Astrocyte (in vitro differentiated cells and primary cell): ENCODE measurements around the gene TEX22. TPM values are rescaled to one million over a fixed set of nuclear protein-coding genes. Genes with fewer than 3 reads are reported as not detected.

Experiments
- DNase-seq: peaks from one replicate; pipeline ENCODE4 v3.0.0-alpha.2; 2010; ENCODE audit warnings: low read depth
- FAIRE-seq: peaks from 2 replicates; lab custom pipeline; 2011; peaks lifted over from hg19 to GRCh38; lab: Jason Lieb, UNC
- H2AFZ ChIP-seq: 2 replicates; pipeline ENCODE4 v1.6.0; 2012; ENCODE audit warnings: low read depth, low read length, inconsistent platforms
- H3K27ac ChIP-seq: 2 replicates; pipeline ENCODE4 v1.5.1; 2011; ENCODE audit warnings: low read depth, low read length, inconsistent platforms
- H3K27me3 ChIP-seq: 2 replicates; pipeline ENCODE4 v1.6.0; 2011; ENCODE audit warnings: low read length, inconsistent platforms; ENCODE audit not compliant: insufficient read depth
- H3K36me3 ChIP-seq: 2 replicates; pipeline ENCODE4 v1.5.1; 2011; ENCODE audit warnings: low read length, inconsistent platforms; ENCODE audit not compliant: insufficient read depth
- H3K4me1 ChIP-seq: 2 replicates; pipeline ENCODE4 v1.5.1; 2011; ENCODE audit warnings: low read length, inconsistent platforms; ENCODE audit not compliant: insufficient read depth
- H3K4me2 ChIP-seq: 2 replicates; pipeline ENCODE4 v1.6.0; 2012; ENCODE audit warnings: low read length, inconsistent platforms
- H3K4me3 ChIP-seq: 2 replicates; pipeline ENCODE4 v1.5.1; 2011; ENCODE audit warnings: low read depth, mild to moderate bottlenecking, low read length, inconsistent platforms; ENCODE audit not compliant: insufficient read depth
- H3K79me2 ChIP-seq: 2 replicates; pipeline ENCODE4 v1.6.0; 2012; ENCODE audit warnings: mild to moderate bottlenecking, low read length, inconsistent platforms; ENCODE audit not compliant: insufficient read depth
- H3K9ac ChIP-seq: 2 replicates; pipeline ENCODE4 v1.6.0; 2012; ENCODE audit warnings: mild to moderate bottlenecking, low read length, inconsistent platforms
- H3K9me3 ChIP-seq: 2 replicates; pipeline ENCODE4 v1.5.1; 2012; ENCODE audit warnings: low read depth, mild to moderate bottlenecking, low read length, inconsistent platforms; ENCODE audit not compliant: insufficient read depth
- H4K20me1 ChIP-seq: 2 replicates; pipeline ENCODE4 v1.6.0; 2012; ENCODE audit warnings: low read length, inconsistent platforms; ENCODE audit not compliant: insufficient read depth
- H3K27ac Mint-ChIP-seq: one replicate; pipeline ENCODE4 v1.8.0; 2021; ENCODE audit warnings: mild to moderate bottlenecking, mixed read lengths; ENCODE audit not compliant: unreplicated experiment
- H3K27me3 Mint-ChIP-seq: one replicate; pipeline ENCODE4 v1.8.0; 2021; ENCODE audit warnings: low read depth, mixed read lengths; ENCODE audit not compliant: unreplicated experiment
- H3K36me3 Mint-ChIP-seq: one replicate; pipeline ENCODE4 v1.8.0; 2021; ENCODE audit warnings: low read depth, mixed read lengths; ENCODE audit not compliant: unreplicated experiment
- H3K4me1 Mint-ChIP-seq: one replicate; pipeline ENCODE4 v1.8.0; 2021; ENCODE audit warnings: low read depth, mixed read lengths; ENCODE audit not compliant: unreplicated experiment
- H3K4me3 Mint-ChIP-seq: one replicate; pipeline ENCODE4 v1.8.0; 2021; ENCODE audit warnings: mild to moderate bottlenecking, moderate library complexity, mixed read lengths; ENCODE audit not compliant: unreplicated experiment
- H3K9me3 Mint-ChIP-seq: one replicate; pipeline ENCODE4 v1.8.0; 2021; ENCODE audit warnings: mild to moderate bottlenecking, mixed read lengths; ENCODE audit not compliant: unreplicated experiment
- CTCF ChIP-seq: IDR thresholded peaks from 2 replicates; pipeline ENCODE4 v1.5.1; 2011; ENCODE audit warnings: low read depth, mild to moderate bottlenecking, inconsistent platforms, low read length, moderate library complexity; ENCODE audit not compliant: insufficient read depth
- EZH2 ChIP-seq: IDR thresholded peaks from 2 replicates; pipeline ENCODE4 v1.6.1; 2012; ENCODE audit warnings: mild to moderate bottlenecking, low read length, inconsistent platforms; ENCODE audit not compliant: insufficient read depth
- total RNA-seq: library from RNA; stranded (reverse); gene quantifications from 2 replicates; pipeline ENCODE4 v1.2.1, GENCODE V29; 2021

TEX22 gene
- total RNA-seq, 1 donor from 2014 or later = 1.2 TPM

GRCh38 chr14:105455086-105455640 lies 56.8 kb downstream of the TEX22 start:
- Histone ChIP-seq H2AFZ (no peak overlapping the region), H3K36me3 (peaks cover 2% of the 10 kb centered on the region), H3K9ac (no peak overlapping the region), H3K79me2 (no peaks in the 10 kb centered on the region), H4K20me1 (peaks cover 17% of the 10 kb centered on the region), H3K4me2 (no peak overlapping the region), H3K27me3 (no peaks in the 10 kb centered on the region), H3K9me3 (no peaks in the 10 kb centered on the region), H3K4me1 (no peaks in the 10 kb centered on the region), H3K27ac (no peak overlapping the region), H3K4me3 (no peak overlapping the region)
- no peak overlapping the region for H3K27ac Mint-ChIP-seq
- H3K4me1 Mint-ChIP-seq = no peaks in the 10 kb centered on the region
- no peak overlapping the region for H3K4me3 Mint-ChIP-seq
- FAIRE-seq (no peak), DNase-seq (no peak)
- no peaks in the 10 kb centered on the region for H3K36me3 Mint-ChIP-seq
- no peak for TF ChIP-seq CTCF
- no peaks in the 10 kb centered on the region for H3K27me3 Mint-ChIP-seq
- H3K9me3 Mint-ChIP-seq = no peaks in the 10 kb centered on the region

- Histone ChIP-seq H3K4me1 (no peaks in the 10 kb centered on the region), H3K4me2 (no peak overlapping the region), H3K9me3 (no peaks in the 10 kb centered on the region), H3K79me2 (no peaks in the 10 kb centered on the region), H3K27me3 (no peaks in the 10 kb centered on the region), H3K9ac (no peak overlapping the region), H4K20me1 (peaks cover 15% of the 10 kb centered on the region), H2AFZ (no peak overlapping the region), H3K4me3 (no peak overlapping the region), H3K36me3 (peaks cover 2% of the 10 kb centered on the region), H3K27ac (no peak overlapping the region)
- Mint-ChIP-seq H3K4me3 (no peak overlapping the region), H3K27me3 (no peaks in the 10 kb centered on the region), H3K9me3 (no peaks in the 10 kb centered on the region), H3K27ac (no peak overlapping the region), H3K4me1 (no peaks in the 10 kb centered on the region), H3K36me3 (peaks cover 1% of the 10 kb centered on the region)
- FAIRE-seq (no peak), DNase-seq (no peak)
- no peak for TF ChIP-seq EZH2
- no peak for TF ChIP-seq CTCF
Observed at GRCh38 chr14:105455766-105456660, 57.7 kb downstream of the TEX22 start.
